Measurements from ENCODE around the gene HDLBP. TPM values are rescaled to one million over a fixed set of nuclear protein-coding genes. Genes with fewer than 3 reads are reported as not detected.

HDLBP gene
- total RNA-seq, 1 donor from 2014 or later: 839 TPM

DNA sequence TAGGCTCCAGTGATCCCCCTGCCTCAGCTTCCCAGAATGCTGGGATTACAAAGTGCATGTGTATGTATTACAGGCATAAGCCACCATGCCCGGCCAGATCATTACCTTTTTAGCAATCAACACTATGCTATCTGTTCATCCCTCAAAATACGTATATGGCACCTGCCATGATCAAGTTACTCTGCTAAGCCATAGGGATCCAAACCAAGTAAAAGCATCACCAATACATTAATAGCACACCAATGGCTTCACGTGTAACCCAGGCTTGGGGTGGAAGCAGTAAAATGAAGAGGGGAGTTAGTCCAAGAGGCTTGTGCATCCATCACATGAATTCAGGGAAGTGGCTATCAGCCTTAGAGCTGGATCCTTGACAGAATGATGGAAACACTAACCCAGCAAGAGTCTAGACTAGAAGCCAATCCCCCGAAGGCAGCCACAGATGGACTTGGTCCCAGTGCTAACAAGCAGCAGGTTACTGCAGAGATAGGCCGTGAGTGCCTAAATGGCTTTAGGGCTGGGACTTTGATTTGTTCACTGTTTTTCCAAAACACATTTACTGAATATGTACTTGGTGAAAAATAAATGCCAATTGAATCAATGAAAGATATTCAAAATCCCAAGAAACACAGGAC is 11.3 kb downstream of the HDLBP start:
- H3K4me3 Mint-ChIP-seq (ENCODE audit: unreplicated experiment): no peak overlapping the region
- H3K27me3 Mint-ChIP-seq (ENCODE audit: unreplicated experiment): no peaks in the 10 kb centered on the region
- H3K36me3 Mint-ChIP-seq (ENCODE audit: unreplicated experiment): peaks cover 2% of the 10 kb centered on the region
- no peak for TF ChIP-seq CTCF (IDR thresholded peaks at IDR 0.05)
- no peak for DNase-seq (ENCODE audit: extremely low spot score, unreplicated experiment)
- H3K9me3 Mint-ChIP-seq (ENCODE audit: unreplicated experiment): no peaks in the 10 kb centered on the region
- peaks cover 26% of the 10 kb centered on the region for H3K4me1 Mint-ChIP-seq (ENCODE audit: unreplicated experiment)
- H3K27ac Mint-ChIP-seq (ENCODE audit: unreplicated experiment): no peak overlapping the region

- Mint-ChIP-seq H3K4me3 (ENCODE audit: unreplicated experiment) (no peak overlapping the region), H3K36me3 (ENCODE audit: unreplicated experiment) (peaks cover 2% of the 10 kb centered on the region), H3K9me3 (ENCODE audit: unreplicated experiment) (no peaks in the 10 kb centered on the region), H3K4me1 (ENCODE audit: unreplicated experiment) (peaks cover 17% of the 10 kb centered on the region), H3K27me3 (ENCODE audit: unreplicated experiment) (no peaks in the 10 kb centered on the region), H3K27ac (ENCODE audit: unreplicated experiment) (peak overlapping the region; percentile 42)
- DNase-seq (ENCODE audit: extremely low spot score, unreplicated experiment): no peak
- TF ChIP-seq CTCF (IDR thresholded peaks at IDR 0.05): no peak
Measured at GRCh38 chr2:241302759-241303651, 12.5 kb downstream of the HDLBP start.

GRCh38 chr2:241302083-241302482 is 13.4 kb downstream of the HDLBP start:
- Mint-ChIP-seq H3K36me3 (ENCODE audit: unreplicated experiment) (peaks cover 4% of the 10 kb centered on the region), H3K4me3 (ENCODE audit: unreplicated experiment) (no peak overlapping the region), H3K27ac (ENCODE audit: unreplicated experiment) (no peak overlapping the region), H3K4me1 (ENCODE audit: unreplicated experiment) (peaks cover 13% of the 10 kb centered on the region), H3K9me3 (ENCODE audit: unreplicated experiment) (no peaks in the 10 kb centered on the region), H3K27me3 (ENCODE audit: unreplicated experiment) (no peaks in the 10 kb centered on the region)
- DNase-seq (ENCODE audit: extremely low spot score, unreplicated experiment): no peak
- TF ChIP-seq CTCF (IDR thresholded peaks at IDR 0.05): no peak

- TF ChIP-seq CTCF (IDR thresholded peaks at IDR 0.05): no peak
- Mint-ChIP-seq H3K9me3 (ENCODE audit: unreplicated experiment) (peaks cover 3% of the 10 kb centered on the region), H3K36me3 (ENCODE audit: unreplicated experiment) (peaks cover 13% of the 10 kb centered on the region), H3K4me3 (ENCODE audit: unreplicated experiment) (no peak overlapping the region), H3K27ac (ENCODE audit: unreplicated experiment) (no peak overlapping the region), H3K4me1 (ENCODE audit: unreplicated experiment) (peaks cover 12% of the 10 kb centered on the region), H3K27me3 (ENCODE audit: unreplicated experiment) (no peaks in the 10 kb centered on the region)
- no peak for DNase-seq (ENCODE audit: extremely low spot score, unreplicated experiment)
Measured at GRCh38 chr2:241300000-241300399, 15.5 kb downstream of the HDLBP start.

DNA sequence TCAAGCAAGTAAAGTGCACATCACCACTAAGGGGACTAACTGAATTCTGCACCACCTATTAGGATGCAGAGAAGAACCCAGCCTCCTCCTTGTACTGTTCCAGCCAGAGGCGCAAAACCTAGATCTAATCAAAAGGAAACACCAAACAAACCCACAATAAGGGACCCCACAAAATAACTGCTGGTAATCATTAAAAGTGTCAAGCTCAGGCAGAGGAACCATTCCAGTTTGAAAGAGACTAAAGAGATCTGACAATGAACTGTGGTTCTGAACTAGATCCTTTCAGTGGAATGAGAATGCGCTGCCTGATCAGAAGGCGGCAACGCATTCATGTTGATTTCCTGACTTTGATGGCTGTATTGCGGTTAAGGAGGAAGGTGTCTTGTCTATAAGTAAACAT is 16.8 kb downstream of the HDLBP start:
- H3K36me3 Mint-ChIP-seq (ENCODE audit: unreplicated experiment): peaks cover 13% of the 10 kb centered on the region
- DNase-seq (ENCODE audit: extremely low spot score, unreplicated experiment): no peak
- no peaks in the 10 kb centered on the region for H3K27me3 Mint-ChIP-seq (ENCODE audit: unreplicated experiment)
- no peak for TF ChIP-seq CTCF (IDR thresholded peaks at IDR 0.05)
- H3K27ac Mint-ChIP-seq (ENCODE audit: unreplicated experiment): no peak overlapping the region
- H3K4me3 Mint-ChIP-seq (ENCODE audit: unreplicated experiment): no peak overlapping the region
- peaks cover 3% of the 10 kb centered on the region for H3K9me3 Mint-ChIP-seq (ENCODE audit: unreplicated experiment)
- peaks cover 7% of the 10 kb centered on the region for H3K4me1 Mint-ChIP-seq (ENCODE audit: unreplicated experiment)

Measured in osteocyte (in vitro differentiated cells).